Caco-2 (cell line): ENCODE measurements around the gene KDM2B. TPM values are rescaled to one million over a fixed set of nuclear protein-coding genes. Genes with fewer than 3 reads are reported as not detected.
A peak's percentile ranks its signal among the peaks of the same experiment; 100 is the strongest.

ENCODE experiments used
- BruUV-seq: library from RNA; stranded (reverse); fragments of 400-500 nt; replicated peaks from 2 replicates; lab custom pipeline; 2021; lab: Mats Ljungman, UMichigan
- CTCF ChIA-PET: fragments of 300-600 bp; sonication (Branson Sonifier 250); formaldehyde crosslinking; loops from one replicate; lab custom pipeline; 2022; ENCODE audit warnings: antibody characterized with exemption; lab: Charles Lee
- POLR2A ChIA-PET: fragments of 300-600 bp; sonication (Branson Sonifier 250); formaldehyde crosslinking; loops from one replicate; lab custom pipeline; 2022; ENCODE audit warnings: antibody characterized with exemption; lab: Charles Lee
- DNase-seq, 2 experiments: peaks; one replicate each; pipeline versions ENCODE4 v3.0.0 to v3.0.0-alpha.2; 2020 to 2022
- H3K27me3 ChIP-seq: replicated peaks from 2 replicates; pipeline ENCODE4 v1.6.0; 2011; ENCODE audit warnings: low read length; ENCODE audit not compliant: control insufficient read depth, insufficient read depth
- H3K36me3 ChIP-seq: 2 replicates; pipeline ENCODE4 v1.5.1; 2011; ENCODE audit warnings: low read length; ENCODE audit not compliant: control insufficient read depth, insufficient read depth
- H3K4me1 ChIP-seq: fragments of 250-450 bp; sonication (Bioruptor Pico); 2 replicates; pipeline ENCODE4 v1.5.1; 2020; ENCODE audit warnings: mild to moderate bottlenecking
- H3K4me3 ChIP-seq: 2 replicates; pipeline ENCODE4 v1.5.1; 2011; ENCODE audit warnings: low read depth, mild to moderate bottlenecking, control low read depth, low read length
- H3K9me3 ChIP-seq: fragments of 250-450 bp; sonication (Bioruptor Pico); 2 replicates; pipeline ENCODE4 v1.5.1; 2020; ENCODE audit warnings: mild to moderate bottlenecking, moderate library complexity
- H3K27ac Mint-ChIP-seq: one replicate; pipeline ENCODE4 v1.8.0; 2022; ENCODE audit warnings: mixed read lengths; ENCODE audit not compliant: unreplicated experiment
- H3K27me3 Mint-ChIP-seq: one replicate; pipeline ENCODE4 v1.8.0; 2022; ENCODE audit warnings: mixed read lengths; ENCODE audit not compliant: insufficient read depth, unreplicated experiment
- H3K36me3 Mint-ChIP-seq: one replicate; pipeline ENCODE4 v1.8.0; 2022; ENCODE audit warnings: mild to moderate bottlenecking, mixed read lengths; ENCODE audit not compliant: insufficient read depth, unreplicated experiment
- H3K4me1 Mint-ChIP-seq: one replicate; pipeline ENCODE4 v1.8.0; 2022; ENCODE audit warnings: low read depth, mixed read lengths; ENCODE audit not compliant: unreplicated experiment
- H3K4me3 Mint-ChIP-seq: one replicate; pipeline ENCODE4 v1.8.0; 2022; ENCODE audit warnings: mild to moderate bottlenecking, moderate library complexity, mixed read lengths; ENCODE audit not compliant: unreplicated experiment
- H3K9me3 Mint-ChIP-seq: one replicate; pipeline ENCODE4 v1.8.0; 2022; ENCODE audit warnings: mixed read lengths; ENCODE audit not compliant: unreplicated experiment
- intact Hi-C: fragments of 100-400 bp; cut with micrococcal nuclease; formaldehyde crosslinking; loops from one replicate; pipeline ENCODE4 v1.10.0; 2022; ENCODE audit not compliant: unreplicated experiment
- total RNA-seq: library from RNA; stranded (reverse); gene quantifications from 2 replicates; pipeline ENCODE4 v1.2.3, GENCODE V29; 2022
- TF ChIP-seq, protein P1 (sequence below), 2 experiments: fragments of 200-600 bp in 1 of 2; IDR thresholded peaks; 1 replicate in 1 of 2; 2 replicates in 1 of 2; pipeline versions ENCODE4 v1.5.1 to v1.8.0; 2011 to 2022; ENCODE audit warnings: antibody characterized with exemption in 1 of 2, control low read depth in 1 of 2, inconsistent platforms in 1 of 2, low read depth in 1 of 2, low read length in 1 of 2, mild to moderate bottlenecking in 1 of 2, moderate library complexity in 1 of 2; ENCODE audit not compliant: insufficient read depth in 1 of 2, severe bottlenecking in 1 of 2, unreplicated experiment in 1 of 2

The KDM2B gene
- total RNA-seq, 1 experiment from 2014 or later: 48.4 TPM

DNA sequence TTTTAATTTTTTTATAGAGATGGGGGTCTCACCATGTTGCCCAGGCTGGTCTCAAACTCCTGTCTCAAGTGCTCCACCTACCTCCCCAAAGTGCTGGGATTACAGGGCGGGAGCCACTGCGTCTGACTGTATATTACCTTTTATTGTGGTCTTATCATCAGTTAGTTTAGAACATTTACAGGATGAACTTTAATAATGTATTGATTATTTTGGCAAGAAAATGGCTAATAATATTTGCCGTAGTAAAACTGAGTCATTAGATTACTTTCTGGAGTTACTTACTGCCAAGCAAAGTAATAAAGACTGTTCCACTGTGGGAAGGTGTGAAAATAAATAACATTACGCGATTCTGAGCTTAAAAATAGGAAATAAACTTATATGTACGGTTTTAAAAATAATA, 21.9 kb upstream of the KDM2B start:
- peaks cover 26% of the 10 kb centered on the region for H3K4me1 Mint-ChIP-seq
- H3K36me3 Mint-ChIP-seq: peaks cover 35% of the 10 kb centered on the region
- CTCF ChIA-PET: no interaction called here
- H3K27me3 Mint-ChIP-seq: no peaks in the 10 kb centered on the region
- H3K4me3 Mint-ChIP-seq: no peak overlapping the region
- no peaks in the 10 kb centered on the region for H3K36me3 ChIP-seq
- intact Hi-C loops: loop anchor here (5.0 kb wide), 1 partner anchor 65 kb away; no protein-coding TSS in a partner anchor
- POLR2A ChIA-PET: no interaction called here
- no peaks in the 10 kb centered on the region for H3K9me3 ChIP-seq
- TF ChIP-seq, protein P1, sequence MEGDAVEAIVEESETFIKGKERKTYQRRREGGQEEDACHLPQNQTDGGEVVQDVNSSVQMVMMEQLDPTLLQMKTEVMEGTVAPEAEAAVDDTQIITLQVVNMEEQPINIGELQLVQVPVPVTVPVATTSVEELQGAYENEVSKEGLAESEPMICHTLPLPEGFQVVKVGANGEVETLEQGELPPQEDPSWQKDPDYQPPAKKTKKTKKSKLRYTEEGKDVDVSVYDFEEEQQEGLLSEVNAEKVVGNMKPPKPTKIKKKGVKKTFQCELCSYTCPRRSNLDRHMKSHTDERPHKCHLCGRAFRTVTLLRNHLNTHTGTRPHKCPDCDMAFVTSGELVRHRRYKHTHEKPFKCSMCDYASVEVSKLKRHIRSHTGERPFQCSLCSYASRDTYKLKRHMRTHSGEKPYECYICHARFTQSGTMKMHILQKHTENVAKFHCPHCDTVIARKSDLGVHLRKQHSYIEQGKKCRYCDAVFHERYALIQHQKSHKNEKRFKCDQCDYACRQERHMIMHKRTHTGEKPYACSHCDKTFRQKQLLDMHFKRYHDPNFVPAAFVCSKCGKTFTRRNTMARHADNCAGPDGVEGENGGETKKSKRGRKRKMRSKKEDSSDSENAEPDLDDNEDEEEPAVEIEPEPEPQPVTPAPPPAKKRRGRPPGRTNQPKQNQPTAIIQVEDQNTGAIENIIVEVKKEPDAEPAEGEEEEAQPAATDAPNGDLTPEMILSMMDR (IDR thresholded peaks at IDR 0.05; ENCODE audit: insufficient read depth in 1 of 2, low read depth in 1 of 2, low read length in 1 of 2, severe bottlenecking in 1 of 2, unreplicated experiment in 1 of 2): no peak
- no peak for DNase-seq
- no peak overlapping the region for H3K4me3 ChIP-seq
- H3K27ac Mint-ChIP-seq: no peak overlapping the region
- peaks cover 47% of the 10 kb centered on the region for H3K4me1 ChIP-seq
- no TSS peak for BruUV-seq
- no peaks in the 10 kb centered on the region for H3K9me3 Mint-ChIP-seq
- no peaks in the 10 kb centered on the region for H3K27me3 ChIP-seq

DNA sequence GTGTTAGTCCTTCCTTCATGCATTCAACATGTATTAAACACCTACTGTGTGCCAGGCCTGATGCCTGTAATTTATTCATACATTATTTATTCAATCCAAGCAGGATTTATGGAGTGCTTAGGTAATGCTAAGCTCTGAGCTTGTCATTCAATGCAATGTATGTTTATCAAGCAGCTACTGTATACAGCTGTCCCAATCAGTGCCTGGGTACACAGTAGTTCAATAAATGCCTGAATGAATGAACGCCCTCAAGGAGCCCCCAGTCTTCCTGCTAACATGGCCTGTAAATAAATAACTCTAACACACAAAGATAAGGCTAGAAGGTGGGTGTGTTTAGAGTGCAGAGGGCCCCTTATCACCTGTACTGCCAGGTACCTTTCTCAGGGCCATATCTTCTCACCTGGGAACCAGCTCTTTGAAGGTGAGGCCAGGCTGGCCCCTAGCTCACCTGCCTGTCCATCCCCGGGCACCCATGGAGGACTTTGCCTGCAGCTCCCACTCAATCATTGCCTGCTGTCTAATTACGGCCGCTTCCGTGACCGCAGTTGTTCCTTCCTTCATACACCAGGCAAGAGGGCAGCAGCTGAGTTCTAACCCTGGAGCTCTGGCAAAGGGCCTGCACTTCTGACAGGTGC, 20.0 kb upstream of the KDM2B start:
- ChIA-PET CTCF (interaction anchor here (0.6 to 1.3 kb wide), 7 partner anchors 25 to 432 kb away, joined by 3 to 12 read pairs (median 4); partner anchors contain the start of gene ORAI1), POLR2A (interaction anchor here (0.5 to 1.2 kb wide), 7 partner anchors 18 to 68 kb away, joined by 3 to 8 read pairs (median 4); partner anchors contain the start of genes MORN3 and ORAI1)
- TF ChIP-seq, protein P1 (IDR thresholded peaks at IDR 0.05; ENCODE audit: insufficient read depth in 1 of 2, low read depth in 1 of 2, low read length in 1 of 2, severe bottlenecking in 1 of 2, unreplicated experiment in 1 of 2): no peak
- Histone ChIP-seq H3K9me3 (no peaks in the 10 kb centered on the region), H3K36me3 (no peaks in the 10 kb centered on the region), H3K4me3 (no peak overlapping the region), H3K4me1 (peaks cover 47% of the 10 kb centered on the region), H3K27me3 (no peaks in the 10 kb centered on the region)
- H3K27ac Mint-ChIP-seq: peak overlapping the region; percentile 76
- peak overlapping the region; percentile 15 for H3K4me3 Mint-ChIP-seq
- peak; percentile 89 to 97 for DNase-seq
- peaks cover 26% of the 10 kb centered on the region for H3K4me1 Mint-ChIP-seq
- no peaks in the 10 kb centered on the region for H3K27me3 Mint-ChIP-seq
- intact Hi-C loops: loop anchor here (1.0 to 5.0 kb wide), 4 partner anchors 11 to 64 kb away; no protein-coding TSS in a partner anchor
- H3K9me3 Mint-ChIP-seq: no peaks in the 10 kb centered on the region
- H3K36me3 Mint-ChIP-seq: peaks cover 32% of the 10 kb centered on the region
- no TSS peak for BruUV-seq

DNA sequence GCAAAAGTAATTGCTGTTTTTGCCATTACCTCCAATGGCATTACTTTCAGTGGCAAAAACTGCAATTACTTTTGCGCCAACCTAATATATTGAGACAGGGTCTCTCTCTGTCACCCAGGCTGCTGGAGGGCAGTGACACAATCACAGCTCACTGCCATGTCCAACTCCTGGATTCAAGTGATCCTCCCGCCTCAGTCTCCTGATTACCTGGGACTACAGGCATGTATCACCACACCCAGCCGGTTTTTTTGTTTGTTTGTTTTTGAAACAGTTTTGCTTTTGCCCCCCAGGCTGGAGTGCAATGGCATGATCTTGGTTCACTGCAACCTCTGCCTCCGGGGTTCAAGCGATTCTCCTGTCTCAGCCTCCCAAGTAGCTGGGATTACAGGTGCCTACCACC, 15.7 kb upstream of the KDM2B start:
- ChIA-PET POLR2A (no interaction called here), CTCF (no interaction called here)
- Histone ChIP-seq H3K36me3 (no peaks in the 10 kb centered on the region), H3K4me1 (peaks cover 38% of the 10 kb centered on the region), H3K4me3 (no peak overlapping the region), H3K27me3 (no peaks in the 10 kb centered on the region), H3K9me3 (no peaks in the 10 kb centered on the region)
- no TSS peak for BruUV-seq
- Mint-ChIP-seq H3K9me3 (no peaks in the 10 kb centered on the region), H3K36me3 (peaks cover 39% of the 10 kb centered on the region), H3K4me1 (peaks cover 26% of the 10 kb centered on the region), H3K27me3 (no peaks in the 10 kb centered on the region), H3K4me3 (no peak overlapping the region), H3K27ac (no peak overlapping the region)
- intact Hi-C loops: no loop called here
- no peak for DNase-seq
- TF ChIP-seq, protein P1 (IDR thresholded peaks at IDR 0.05; ENCODE audit: insufficient read depth in 1 of 2, low read depth in 1 of 2, low read length in 1 of 2, severe bottlenecking in 1 of 2, unreplicated experiment in 1 of 2): no peak
